ENCODE data around the gene LIPC. TPM values are rescaled to one million over a fixed set of nuclear protein-coding genes. Genes with fewer than 3 reads are reported as not detected.

LIPC gene
- total RNA-seq (under 1 TPM in 1 of 2 donors, not detected in 1; 0.12 TPM), polyA plus RNA-seq (ENCODE audit: insufficient read depth, low read depth, low replicate concordance) (0.37 TPM)
- long read RNA-seq, donor 1 = 0 reads
- long read RNA-seq, donor 2 = 0 reads

DNA sequence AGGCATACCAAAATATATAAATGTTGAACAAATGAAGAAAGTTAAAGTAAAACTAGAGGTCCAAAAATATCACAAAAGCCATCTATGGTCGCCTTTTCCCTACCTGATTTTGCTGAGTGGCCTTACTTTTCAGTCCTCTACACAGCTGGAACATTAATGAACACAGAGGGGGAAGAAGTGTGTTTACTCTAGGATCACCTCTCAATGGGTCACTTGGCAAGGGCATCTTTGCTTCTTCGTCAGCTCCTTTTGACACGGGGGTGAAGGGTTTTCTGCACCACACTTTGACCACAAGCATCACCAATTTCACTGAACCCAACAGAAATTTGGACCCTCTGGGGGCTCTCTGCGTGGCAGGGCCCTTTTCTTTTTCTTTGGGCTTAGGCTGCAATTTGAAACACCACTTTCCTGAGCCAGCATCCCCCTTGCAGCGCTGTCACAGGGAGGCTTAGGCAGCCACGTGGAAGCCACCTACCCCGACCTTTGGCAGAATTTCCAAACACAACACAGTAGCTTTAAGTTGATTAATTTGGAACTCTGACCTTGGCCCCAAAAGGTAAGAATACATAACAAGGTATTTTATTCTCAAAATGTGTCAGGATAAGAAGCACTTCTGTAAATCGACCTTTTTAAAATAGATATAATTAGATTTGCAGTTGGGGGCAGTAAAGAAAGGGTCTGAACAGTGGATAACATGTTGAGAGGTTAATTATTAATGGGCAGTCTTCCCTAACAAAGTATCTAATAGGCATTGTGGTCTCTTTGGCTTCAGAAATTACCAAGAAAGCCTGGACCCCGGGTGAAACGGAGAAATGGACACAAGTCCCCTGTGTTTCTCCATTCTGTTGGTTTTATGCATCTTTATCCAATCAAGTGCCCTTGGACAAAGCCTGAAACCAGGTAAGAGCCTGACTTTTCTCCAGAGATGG, at the start of gene LIPC:
Gene LIPC, plus strand, starts transcription at position 771 of the 929 bp plus-strand sequence. Its CDS starts 42 bp downstream, at position 813.
- no peak within 1 kb of the TSS for H3K27ac ChIP-seq
- H3K9me3 ChIP-seq = no peaks in the 10 kb centered on the region
- no peak within 1 kb of the TSS for H3K4me3 ChIP-seq
- TF ChIP-seq, protein P1, sequence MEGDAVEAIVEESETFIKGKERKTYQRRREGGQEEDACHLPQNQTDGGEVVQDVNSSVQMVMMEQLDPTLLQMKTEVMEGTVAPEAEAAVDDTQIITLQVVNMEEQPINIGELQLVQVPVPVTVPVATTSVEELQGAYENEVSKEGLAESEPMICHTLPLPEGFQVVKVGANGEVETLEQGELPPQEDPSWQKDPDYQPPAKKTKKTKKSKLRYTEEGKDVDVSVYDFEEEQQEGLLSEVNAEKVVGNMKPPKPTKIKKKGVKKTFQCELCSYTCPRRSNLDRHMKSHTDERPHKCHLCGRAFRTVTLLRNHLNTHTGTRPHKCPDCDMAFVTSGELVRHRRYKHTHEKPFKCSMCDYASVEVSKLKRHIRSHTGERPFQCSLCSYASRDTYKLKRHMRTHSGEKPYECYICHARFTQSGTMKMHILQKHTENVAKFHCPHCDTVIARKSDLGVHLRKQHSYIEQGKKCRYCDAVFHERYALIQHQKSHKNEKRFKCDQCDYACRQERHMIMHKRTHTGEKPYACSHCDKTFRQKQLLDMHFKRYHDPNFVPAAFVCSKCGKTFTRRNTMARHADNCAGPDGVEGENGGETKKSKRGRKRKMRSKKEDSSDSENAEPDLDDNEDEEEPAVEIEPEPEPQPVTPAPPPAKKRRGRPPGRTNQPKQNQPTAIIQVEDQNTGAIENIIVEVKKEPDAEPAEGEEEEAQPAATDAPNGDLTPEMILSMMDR (IDR thresholded peaks at IDR 0.05) = no peak
- TF ChIP-seq POLR2A (IDR thresholded peaks at IDR 0.05) = no peak
- WGBS, 2 donors = 72 to 83% methylated on average over 10 of the region's 10 CpGs
- intact Hi-C loops (cut with DNase I; ENCODE audit: low total_unique reads) = no loop called here
- no peaks in the 10 kb centered on the region for H3K27me3 ChIP-seq
- DNase-seq = no peak
- no peaks in the 10 kb centered on the region for H3K36me3 ChIP-seq (ENCODE audit: low read depth, missing control alignments)
- no peaks in the 10 kb centered on the region for H3K4me1 ChIP-seq

DNA sequence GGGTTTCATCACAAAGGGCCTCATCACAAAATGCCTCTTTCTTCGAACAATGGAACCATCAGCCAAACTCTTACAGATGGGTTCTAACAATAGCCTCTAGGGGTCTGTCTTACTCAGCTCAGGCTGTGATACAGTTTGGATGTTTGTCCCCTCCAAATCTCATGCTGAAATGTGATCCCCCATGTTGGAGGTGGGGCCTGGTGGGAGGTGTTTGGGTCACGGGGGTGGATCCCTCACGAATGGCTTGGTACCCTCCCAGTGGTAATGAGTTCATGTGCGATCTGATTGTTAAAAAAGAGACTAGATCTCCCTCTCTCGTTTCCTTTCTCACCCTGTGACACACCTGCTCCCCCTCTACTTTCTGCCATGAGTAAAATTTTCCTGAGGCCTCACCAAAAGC, 47.9 kb upstream of the LIPC start:
- intact Hi-C loops (cut with DNase I; ENCODE audit: low total_unique reads) = no loop called here

DNA sequence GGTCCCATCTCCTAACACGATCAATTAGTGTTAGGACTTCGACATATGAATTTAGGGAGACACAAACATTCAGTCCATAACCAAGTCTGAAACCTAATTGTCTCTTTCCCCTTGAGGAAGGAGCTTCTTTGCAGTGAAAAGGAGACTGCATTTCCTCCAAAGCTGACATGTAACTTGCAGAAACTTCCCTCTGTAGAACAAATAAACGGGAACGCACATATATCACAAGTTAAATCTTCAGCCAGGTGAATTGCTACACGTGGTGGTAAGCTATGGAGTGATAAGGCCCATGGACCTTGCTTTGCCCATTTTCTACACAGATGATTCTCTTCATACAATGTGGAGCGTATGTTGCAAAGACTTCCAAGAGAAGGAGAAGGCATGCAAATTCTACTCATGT, 47.1 kb upstream of the LIPC start:
- DNase-seq = no peak
- intact Hi-C loops (cut with DNase I; ENCODE audit: low total_unique reads) = no loop called here
- no peaks in the 10 kb centered on the region for H3K36me3 ChIP-seq (ENCODE audit: low read depth, missing control alignments)
- no peaks in the 10 kb centered on the region for H3K9me3 ChIP-seq
- no peak overlapping the region for H3K27ac ChIP-seq
- 87 to 96% methylated on average over 6 of the region's 6 CpGs for WGBS, 2 donors
- H3K4me1 ChIP-seq = no peaks in the 10 kb centered on the region
- no peak overlapping the region for H3K4me3 ChIP-seq
- TF ChIP-seq, protein P1 (IDR thresholded peaks at IDR 0.05) = no peak
- no peak for TF ChIP-seq POLR2A (IDR thresholded peaks at IDR 0.05)
- H3K27me3 ChIP-seq = no peaks in the 10 kb centered on the region

More for the DNA sequence above, 47.9 kb upstream of the LIPC start:
- H3K27ac ChIP-seq = no peak overlapping the region
- no peak for DNase-seq
- H3K4me1 ChIP-seq = no peaks in the 10 kb centered on the region
- H3K27me3 ChIP-seq = no peaks in the 10 kb centered on the region
- no peak for TF ChIP-seq POLR2A (IDR thresholded peaks at IDR 0.05)
- TF ChIP-seq, protein P1 (IDR thresholded peaks at IDR 0.05) = no peak
- H3K36me3 ChIP-seq (ENCODE audit: low read depth, missing control alignments) = no peaks in the 10 kb centered on the region
- H3K9me3 ChIP-seq = no peaks in the 10 kb centered on the region
- no peak overlapping the region for H3K4me3 ChIP-seq
- 73 to 83% methylated on average over 5 of the region's 5 CpGs for WGBS, 2 donors

DNA sequence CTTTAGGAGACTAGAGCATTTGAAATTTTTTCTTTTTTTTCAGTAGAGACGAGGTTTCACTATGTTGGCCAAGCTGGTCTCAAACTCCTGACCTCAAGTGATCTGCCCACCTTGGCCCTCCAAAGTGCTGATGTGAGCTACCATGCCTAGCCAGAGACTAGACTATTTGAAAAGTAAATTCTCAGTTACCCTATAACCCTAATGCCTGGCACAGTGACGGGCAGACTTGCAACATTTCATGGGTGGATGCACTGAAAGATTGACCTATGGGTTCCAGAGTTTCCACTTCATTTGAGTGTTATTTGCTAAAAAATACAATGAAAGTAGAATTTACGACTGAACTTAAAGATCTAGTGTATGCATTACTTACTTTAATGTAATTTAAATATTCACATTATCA, 45.7 kb upstream of the LIPC start:
- no peaks in the 10 kb centered on the region for H3K36me3 ChIP-seq (ENCODE audit: low read depth, missing control alignments)
- no peak for DNase-seq
- WGBS, 2 donors = 94 to 97% methylated on average over 3 of the region's 3 CpGs
- H3K9me3 ChIP-seq = no peaks in the 10 kb centered on the region
- H3K4me3 ChIP-seq = no peak overlapping the region
- no peak for TF ChIP-seq POLR2A (IDR thresholded peaks at IDR 0.05)
- TF ChIP-seq, protein P1 (IDR thresholded peaks at IDR 0.05) = no peak
- no peaks in the 10 kb centered on the region for H3K4me1 ChIP-seq
- intact Hi-C loops (cut with DNase I; ENCODE audit: low total_unique reads) = no loop called here
- no peaks in the 10 kb centered on the region for H3K27me3 ChIP-seq
- H3K27ac ChIP-seq = no peak overlapping the region

Data from testis (tissue), 5 donors.